ENCODE measurements around the gene LHX6. TPM values are rescaled to one million over a fixed set of nuclear protein-coding genes. Genes with fewer than 3 reads are reported as not detected.

The LHX6 gene
- total and polyA plus RNA-seq, 2 of the 4 experiments (the other 2 are of a cell fraction), result under 0.01 to 0.05 TPM

GRCh38 chr9:122218071-122218934, 10.5 kb downstream of the LHX6 start:
- Histone ChIP-seq H2BK20ac (ENCODE audit: low read depth, low read length) (no peak overlapping the region), H2BK5ac (ENCODE audit: low read depth, low read length, poor library complexity, severe bottlenecking) (no peak overlapping the region), H3K4me3 (ENCODE audit: insufficient read depth, low read depth, low read length) (no peak overlapping the region), H3K4me2 (ENCODE audit: low read depth, low read length) (no peak overlapping the region), H3K36me3 (ENCODE audit: control insufficient read depth, insufficient read depth, low read length) (no peaks in the 10 kb centered on the region), H4K5ac (ENCODE audit: low read depth, low read length) (no peak overlapping the region), H2AK5ac (ENCODE audit: low read depth, low read length) (no peak overlapping the region), H3K4me1 (ENCODE audit: control insufficient read depth, insufficient read depth, low read length) (peaks cover 6% of the 10 kb centered on the region; the same call in 1 of the 2 replicates), H3K79me1 (ENCODE audit: low read depth in 1 of 2, low read length in 2 of 2) (no peaks in the 10 kb centered on the region), H2BK15ac (ENCODE audit: low read depth, low read length) (no peak overlapping the region), H2AFZ (replicated peaks; ENCODE audit: low read length, poor library complexity) (no peak overlapping the region), H4K20me1 (ENCODE audit: insufficient read depth, low read length) (peaks cover 13% of the 10 kb centered on the region; the same call in 1 of the 2 replicates), H3K27me3 (ENCODE audit: control insufficient read depth, insufficient read depth, low read length) (peaks cover 94% of the 10 kb centered on the region), H3K27ac (ENCODE audit: insufficient read depth, low read length) (no peak overlapping the region), H3K4ac (ENCODE audit: low read depth, low read length) (no peak overlapping the region), H2BK120ac (ENCODE audit: low read depth, low read length) (no peak overlapping the region), H3K14ac (replicated peaks; ENCODE audit: low read depth, low read length) (no peak overlapping the region), H3K9me1 (ENCODE audit: insufficient read depth, low read length) (no peaks in the 10 kb centered on the region), H3K9ac (ENCODE audit: low read depth, low read length) (no peak overlapping the region), H4K91ac (ENCODE audit: insufficient read depth, low read depth, low read length) (no peak overlapping the region), H3K56ac (ENCODE audit: extremely low read depth, insufficient read depth, low read length) (no peak overlapping the region), H4K8ac (ENCODE audit: low read depth in 2 of 2, low read length in 2 of 2) (no peak overlapping the region), H3K9me3 (ENCODE audit: control insufficient read depth, insufficient read depth, low read length) (peaks cover 14% of the 10 kb centered on the region), H2AK9ac (replicated peaks; ENCODE audit: low read depth, low read length, poor library complexity) (no peak overlapping the region), H3K23ac (ENCODE audit: low read depth, low read length) (no peak overlapping the region), H3K18ac (ENCODE audit: low read depth, low read length) (no peak overlapping the region)
- intact Hi-C loops (cut with micrococcal nuclease) (no loop called here), in situ Hi-C loops (cut with MboI; ENCODE audit: low sequenced_read_pairs) (no loop called here), dilution Hi-C loops (cut with HindIII; ENCODE audit: low sequenced_read_pairs, unreplicated experiment) (no loop called here)
- DNase-seq (no peak), ATAC-seq (ENCODE audit: low read depth) (no peak)
- ChIA-PET POLR2A (ENCODE audit: unreplicated experiment) (no interaction called here), CTCF (no interaction called here)
- WGBS, 2 experiments (ENCODE audit: extremely low coverage in 2 of 2, insufficient read length in 1 of 2), result 25% methylated on average over 2 of the region's 11 CpGs; no CpG with 5 or more reads in 1 of the 2 experiments
- BruUV-seq (replicated peaks), result no TSS peak
- TF ChIP-seq MAFK (IDR thresholded peaks at IDR 0.05; ENCODE audit: low read depth, low read length) (no peak), SMC3 (IDR thresholded peaks at IDR 0.05; ENCODE audit: low read depth, low read length) (no peak), MAZ (IDR thresholded peaks at IDR 0.05; ENCODE audit: borderline replicate concordance, low read depth, low read length) (no peak), RFX5 (IDR thresholded peaks at IDR 0.05; ENCODE audit: low read depth, low read length) (no peak), RCOR1 (IDR thresholded peaks at IDR 0.05; ENCODE audit: insufficient replicate concordance, low read length) (no peak), USF2 (IDR thresholded peaks at IDR 0.05; ENCODE audit: low read depth, low read length) (no peak), POLR2A (IDR thresholded peaks at IDR 0.05; ENCODE audit: low read depth, low read length) (no peak), FOS (IDR thresholded peaks at IDR 0.05; ENCODE audit: low read depth, low read length) (no peak), BHLHE40 (IDR thresholded peaks at IDR 0.05; ENCODE audit: low read depth, low read length) (no peak), NFE2L2 (IDR thresholded peaks at IDR 0.05; ENCODE audit: low read depth, low read length) (no peak), CHD1 (IDR thresholded peaks at IDR 0.05; ENCODE audit: low read depth, low read length) (no peak), RAD21 (IDR thresholded peaks at IDR 0.05; ENCODE audit: low read length) (no peak), CEBPB (IDR thresholded peaks at IDR 0.05; ENCODE audit: low read depth, low read length) (no peak)
- TF ChIP-seq, protein P1, sequence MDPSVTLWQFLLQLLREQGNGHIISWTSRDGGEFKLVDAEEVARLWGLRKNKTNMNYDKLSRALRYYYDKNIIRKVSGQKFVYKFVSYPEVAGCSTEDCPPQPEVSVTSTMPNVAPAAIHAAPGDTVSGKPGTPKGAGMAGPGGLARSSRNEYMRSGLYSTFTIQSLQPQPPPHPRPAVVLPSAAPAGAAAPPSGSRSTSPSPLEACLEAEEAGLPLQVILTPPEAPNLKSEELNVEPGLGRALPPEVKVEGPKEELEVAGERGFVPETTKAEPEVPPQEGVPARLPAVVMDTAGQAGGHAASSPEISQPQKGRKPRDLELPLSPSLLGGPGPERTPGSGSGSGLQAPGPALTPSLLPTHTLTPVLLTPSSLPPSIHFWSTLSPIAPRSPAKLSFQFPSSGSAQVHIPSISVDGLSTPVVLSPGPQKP (IDR thresholded peaks at IDR 0.05; ENCODE audit: borderline replicate concordance, low read depth, low read length), result no peak
- TF ChIP-seq, protein P2, sequence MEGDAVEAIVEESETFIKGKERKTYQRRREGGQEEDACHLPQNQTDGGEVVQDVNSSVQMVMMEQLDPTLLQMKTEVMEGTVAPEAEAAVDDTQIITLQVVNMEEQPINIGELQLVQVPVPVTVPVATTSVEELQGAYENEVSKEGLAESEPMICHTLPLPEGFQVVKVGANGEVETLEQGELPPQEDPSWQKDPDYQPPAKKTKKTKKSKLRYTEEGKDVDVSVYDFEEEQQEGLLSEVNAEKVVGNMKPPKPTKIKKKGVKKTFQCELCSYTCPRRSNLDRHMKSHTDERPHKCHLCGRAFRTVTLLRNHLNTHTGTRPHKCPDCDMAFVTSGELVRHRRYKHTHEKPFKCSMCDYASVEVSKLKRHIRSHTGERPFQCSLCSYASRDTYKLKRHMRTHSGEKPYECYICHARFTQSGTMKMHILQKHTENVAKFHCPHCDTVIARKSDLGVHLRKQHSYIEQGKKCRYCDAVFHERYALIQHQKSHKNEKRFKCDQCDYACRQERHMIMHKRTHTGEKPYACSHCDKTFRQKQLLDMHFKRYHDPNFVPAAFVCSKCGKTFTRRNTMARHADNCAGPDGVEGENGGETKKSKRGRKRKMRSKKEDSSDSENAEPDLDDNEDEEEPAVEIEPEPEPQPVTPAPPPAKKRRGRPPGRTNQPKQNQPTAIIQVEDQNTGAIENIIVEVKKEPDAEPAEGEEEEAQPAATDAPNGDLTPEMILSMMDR (conservative IDR thresholded peaks at IDR 0.05; ENCODE audit: low read depth, low read length), result no peak
